Measurements from ENCODE around the gene DTHD1.

DTHD1 gene

DNA sequence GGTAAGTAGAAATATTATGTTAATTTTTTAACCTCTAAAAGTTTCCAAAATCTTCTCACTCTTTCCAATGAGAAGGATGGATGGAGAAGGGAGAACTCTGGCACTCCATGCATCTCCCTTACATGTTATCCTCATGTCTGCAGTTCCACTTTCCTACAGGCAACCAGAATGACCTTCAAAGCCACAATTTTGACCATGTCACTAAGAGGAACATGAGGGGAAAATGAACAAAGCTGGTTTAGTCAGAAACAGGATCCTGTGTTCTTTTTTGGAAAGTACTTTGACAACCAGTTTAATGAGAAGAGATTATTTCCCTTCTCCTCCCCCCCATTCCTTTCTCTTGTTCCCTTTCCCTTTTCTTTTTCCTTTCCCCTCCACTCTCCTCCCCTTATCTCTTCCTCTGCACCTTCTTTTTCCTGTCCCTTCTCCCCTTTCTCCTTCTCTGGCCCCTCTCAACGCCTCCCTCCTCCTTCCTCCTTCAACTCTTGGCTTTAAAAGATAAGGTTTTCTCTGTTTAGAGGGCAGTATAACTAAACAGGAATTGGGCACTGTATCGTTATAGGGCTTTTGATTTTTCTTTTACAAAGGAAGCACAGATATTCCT is 42.5 kb downstream of the DTHD1 start:
- TF ChIP-seq, protein P1, sequence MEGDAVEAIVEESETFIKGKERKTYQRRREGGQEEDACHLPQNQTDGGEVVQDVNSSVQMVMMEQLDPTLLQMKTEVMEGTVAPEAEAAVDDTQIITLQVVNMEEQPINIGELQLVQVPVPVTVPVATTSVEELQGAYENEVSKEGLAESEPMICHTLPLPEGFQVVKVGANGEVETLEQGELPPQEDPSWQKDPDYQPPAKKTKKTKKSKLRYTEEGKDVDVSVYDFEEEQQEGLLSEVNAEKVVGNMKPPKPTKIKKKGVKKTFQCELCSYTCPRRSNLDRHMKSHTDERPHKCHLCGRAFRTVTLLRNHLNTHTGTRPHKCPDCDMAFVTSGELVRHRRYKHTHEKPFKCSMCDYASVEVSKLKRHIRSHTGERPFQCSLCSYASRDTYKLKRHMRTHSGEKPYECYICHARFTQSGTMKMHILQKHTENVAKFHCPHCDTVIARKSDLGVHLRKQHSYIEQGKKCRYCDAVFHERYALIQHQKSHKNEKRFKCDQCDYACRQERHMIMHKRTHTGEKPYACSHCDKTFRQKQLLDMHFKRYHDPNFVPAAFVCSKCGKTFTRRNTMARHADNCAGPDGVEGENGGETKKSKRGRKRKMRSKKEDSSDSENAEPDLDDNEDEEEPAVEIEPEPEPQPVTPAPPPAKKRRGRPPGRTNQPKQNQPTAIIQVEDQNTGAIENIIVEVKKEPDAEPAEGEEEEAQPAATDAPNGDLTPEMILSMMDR (IDR thresholded peaks at IDR 0.05; ENCODE audit: low read depth, low read length, missing control alignments), result no peak
- no peak overlapping the region for H3K4me3 ChIP-seq (ENCODE audit: low read depth, low read length)
- no peak for DNase-seq (ENCODE audit: low read depth)

DNA sequence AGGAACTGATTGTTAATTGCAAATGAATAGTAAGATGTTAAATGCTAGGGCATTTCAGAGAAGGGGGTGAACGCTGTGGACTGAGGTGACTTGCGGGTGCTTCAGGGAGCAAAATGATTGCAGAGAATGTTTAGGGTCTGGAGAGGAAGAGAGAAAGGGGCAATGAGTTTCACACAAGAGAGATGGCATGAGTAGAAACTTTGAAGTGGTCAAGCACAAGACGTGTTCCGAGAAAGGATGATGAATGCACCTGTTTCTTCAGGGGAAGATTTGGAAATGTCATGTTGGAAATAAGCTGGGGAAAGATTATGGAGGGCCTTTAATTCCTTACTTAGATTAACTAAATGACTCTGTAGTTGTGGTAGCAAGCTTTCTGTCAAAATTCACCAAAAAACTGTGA is 43.4 kb downstream of the DTHD1 start:
- no peak for DNase-seq (ENCODE audit: low read depth)
- TF ChIP-seq, protein P1 (IDR thresholded peaks at IDR 0.05; ENCODE audit: low read depth, low read length, missing control alignments), result no peak
- H3K4me3 ChIP-seq (ENCODE audit: low read depth, low read length), result no peak overlapping the region

DNA sequence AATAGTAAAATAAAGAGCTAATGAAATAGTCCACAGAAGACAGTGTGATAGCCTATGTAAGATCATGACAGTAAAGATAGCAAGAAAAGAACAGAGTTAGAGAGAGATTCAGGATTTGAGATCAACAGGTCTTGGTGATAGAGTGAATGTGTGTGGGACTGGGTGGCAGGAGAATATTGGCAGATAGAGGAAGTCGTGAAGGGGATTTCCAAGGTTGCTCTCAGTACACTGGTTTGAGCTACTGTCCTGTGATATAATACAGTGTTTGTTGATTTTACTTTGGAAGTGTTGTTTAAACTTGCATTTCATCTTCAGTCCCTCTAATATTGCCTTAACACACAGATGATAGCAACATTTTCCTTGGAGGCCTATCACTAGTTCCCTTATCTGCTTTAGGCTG is 44.1 kb downstream of the DTHD1 start:
- peak; percentile 62 for DNase-seq (ENCODE audit: low read depth)
- TF ChIP-seq, protein P1 (IDR thresholded peaks at IDR 0.05; ENCODE audit: low read depth, low read length, missing control alignments), result no peak
- H3K4me3 ChIP-seq (ENCODE audit: low read depth, low read length), result no peak overlapping the region

DNA sequence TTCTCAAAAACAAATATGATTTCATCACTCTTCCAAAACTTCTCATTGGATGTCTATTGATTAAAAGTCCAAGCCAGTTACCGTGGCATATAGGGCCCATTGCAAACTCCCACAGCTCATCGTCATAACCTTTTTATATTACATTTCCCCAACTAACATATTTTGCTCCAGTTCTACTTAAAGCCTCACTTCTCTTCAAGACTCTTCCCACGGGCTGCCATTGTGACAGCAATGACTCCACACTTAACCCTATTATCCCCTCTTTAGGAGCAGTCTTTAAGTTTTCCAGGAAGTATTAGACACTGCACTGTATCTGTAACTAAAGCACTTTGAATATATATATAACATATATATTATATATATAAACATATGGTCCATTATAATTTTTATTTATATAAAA is 44.5 kb downstream of the DTHD1 start:
- no peak for DNase-seq (ENCODE audit: low read depth)
- TF ChIP-seq, protein P1 (IDR thresholded peaks at IDR 0.05; ENCODE audit: low read depth, low read length, missing control alignments), result no peak
- H3K4me3 ChIP-seq (ENCODE audit: low read depth, low read length), result no peak overlapping the region

DNA sequence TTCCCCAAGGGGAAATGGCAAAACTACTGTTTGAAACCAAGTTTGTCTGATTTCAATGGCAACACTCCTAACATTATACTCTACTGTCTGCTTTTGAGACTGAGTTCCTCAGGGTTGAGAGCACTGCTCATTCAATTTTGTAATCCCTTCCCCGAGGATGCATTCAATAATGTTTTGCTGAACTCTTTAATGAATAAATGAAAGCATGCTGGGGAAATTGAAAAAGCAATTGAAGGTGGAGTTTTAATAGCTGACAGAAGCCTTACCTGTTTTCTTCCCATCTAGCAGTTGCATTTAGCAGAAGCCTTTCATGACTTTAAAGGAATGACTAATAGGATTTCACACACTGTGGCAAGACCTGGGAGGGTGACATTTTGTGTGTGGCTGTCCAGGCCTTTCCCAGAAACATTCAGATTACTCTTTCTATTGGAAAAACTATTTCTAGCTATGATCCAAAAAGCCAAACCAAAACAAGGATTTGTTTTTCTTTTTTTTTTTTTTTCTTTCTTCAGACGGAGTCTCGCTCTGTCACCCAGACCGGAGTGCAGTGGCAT is 45.1 kb downstream of the DTHD1 start:
- DNase-seq (ENCODE audit: low read depth), result no peak
- TF ChIP-seq, protein P1 (IDR thresholded peaks at IDR 0.05; ENCODE audit: low read depth, low read length, missing control alignments), result no peak

DNA sequence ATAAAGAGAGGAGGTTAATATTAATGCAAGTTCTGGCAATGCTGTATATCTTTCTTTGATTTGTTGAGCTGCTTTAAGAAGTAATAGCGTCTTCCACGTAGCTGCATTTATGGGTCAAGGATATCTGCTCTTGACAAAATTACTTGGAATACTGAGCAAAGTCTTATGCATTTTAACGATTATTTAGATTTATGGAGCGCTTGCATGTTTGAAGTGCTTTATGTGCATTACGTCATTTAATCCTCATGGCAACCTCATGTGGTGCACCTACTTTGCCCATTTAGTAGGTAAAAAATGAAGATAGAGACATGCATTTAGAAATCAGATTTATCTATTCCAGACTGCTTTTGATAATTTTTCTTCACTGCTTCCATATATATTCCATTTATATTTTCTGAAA is 46.0 kb downstream of the DTHD1 start:
- TF ChIP-seq, protein P1 (IDR thresholded peaks at IDR 0.05; ENCODE audit: low read depth, low read length, missing control alignments), result no peak
- H3K4me3 ChIP-seq (ENCODE audit: low read depth, low read length), result no peak overlapping the region
- no peak for DNase-seq (ENCODE audit: low read depth)

More for the DNA sequence above, 45.1 kb downstream of the DTHD1 start:
- H3K4me3 ChIP-seq (ENCODE audit: low read depth, low read length), result no peak overlapping the region

DNA sequence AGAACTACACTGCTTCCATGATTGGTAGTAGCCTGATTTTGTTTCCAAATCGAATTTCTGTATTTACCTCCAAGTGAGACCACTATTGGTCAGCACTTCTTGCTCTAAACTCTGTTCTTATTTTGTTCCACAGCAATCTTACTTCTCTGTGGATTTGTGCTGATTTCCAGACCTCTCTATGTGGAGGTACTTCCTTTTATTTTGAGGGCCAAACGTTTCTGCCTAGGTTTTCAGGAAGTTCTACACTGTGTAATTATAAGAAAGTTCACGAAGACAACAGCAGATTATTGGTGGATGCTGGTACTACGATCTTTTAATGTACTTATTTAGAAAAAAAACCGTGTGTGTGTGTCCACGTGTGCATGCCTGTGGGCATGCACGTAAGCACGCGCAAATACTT is 46.7 kb downstream of the DTHD1 start:
- H3K4me3 ChIP-seq (ENCODE audit: low read depth, low read length), result no peak overlapping the region
- DNase-seq (ENCODE audit: low read depth), result no peak
- TF ChIP-seq, protein P1 (IDR thresholded peaks at IDR 0.05; ENCODE audit: low read depth, low read length, missing control alignments), result no peak

Measured in GM12864 (cell line).